CD4-positive, alpha-beta T cell treated with Interleukin-2 at 100 ng/mL for 4 hours (primary cell): ENCODE data around the gene CC2D2A.
"Not testable (repeated sequence)": the region's sequence is repeated elsewhere in the genome, so short reads cannot be mapped to it uniquely, and the experiment has no call there.

Source experiments
- DNase-seq: peaks from one replicate; pipeline ENCODE4 v3.0.0-alpha.2; 2020; ENCODE audit warnings: low spot score

CC2D2A gene

GRCh38 chr4:15557786-15558550, 88.3 kb downstream of the CC2D2A start:
- DNase-seq: no peak

GRCh38 chr4:15558561-15558960, 88.9 kb downstream of the CC2D2A start:
- no peak for DNase-seq

GRCh38 chr4:15562114-15562513, 92.4 kb downstream of the CC2D2A start:
- DNase-seq: no peak

DNA sequence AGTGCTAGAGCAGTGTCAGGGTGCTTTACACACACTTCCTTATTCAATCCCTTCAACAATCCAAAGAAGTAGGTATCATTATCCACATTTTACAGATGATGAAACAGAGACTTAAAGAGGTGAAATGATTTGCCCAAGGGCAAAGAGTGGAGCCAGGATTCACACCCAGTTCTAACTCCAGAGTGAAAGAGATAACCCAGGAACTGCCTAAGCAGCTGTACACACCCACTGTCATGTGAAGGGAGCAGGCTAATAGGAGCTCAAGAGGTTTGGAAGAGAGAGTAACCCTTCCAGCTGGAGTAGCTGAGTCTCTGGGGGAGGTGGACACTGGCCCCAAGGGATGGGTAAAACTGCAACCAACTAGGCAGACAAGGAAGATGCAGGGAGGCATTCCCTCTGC, 92.9 kb downstream of the CC2D2A start:
- no peak for DNase-seq

DNA sequence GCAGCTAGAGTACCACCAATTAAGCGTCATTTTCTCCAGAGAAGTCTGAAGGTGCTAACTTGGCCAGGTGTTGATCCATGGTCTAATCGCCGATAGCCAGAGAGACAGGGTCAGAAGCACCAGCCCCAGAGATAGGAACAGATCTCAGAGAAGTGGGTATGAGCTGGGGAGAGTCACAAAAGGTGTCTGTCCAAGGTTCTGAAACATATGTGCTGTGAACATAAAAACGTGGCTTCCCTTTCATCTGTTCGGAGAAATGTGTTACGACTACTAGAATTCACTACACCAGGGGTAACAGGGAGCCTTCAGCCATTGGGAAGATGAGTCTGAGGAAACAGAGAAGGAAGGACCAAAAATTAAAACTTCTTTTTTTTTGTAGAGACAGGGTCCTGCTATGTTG, 94.2 kb downstream of the CC2D2A start:
- no peak for DNase-seq

GRCh38 chr4:15568821-15569220, 99.1 kb downstream of the CC2D2A start:
- DNase-seq: no peak

DNA sequence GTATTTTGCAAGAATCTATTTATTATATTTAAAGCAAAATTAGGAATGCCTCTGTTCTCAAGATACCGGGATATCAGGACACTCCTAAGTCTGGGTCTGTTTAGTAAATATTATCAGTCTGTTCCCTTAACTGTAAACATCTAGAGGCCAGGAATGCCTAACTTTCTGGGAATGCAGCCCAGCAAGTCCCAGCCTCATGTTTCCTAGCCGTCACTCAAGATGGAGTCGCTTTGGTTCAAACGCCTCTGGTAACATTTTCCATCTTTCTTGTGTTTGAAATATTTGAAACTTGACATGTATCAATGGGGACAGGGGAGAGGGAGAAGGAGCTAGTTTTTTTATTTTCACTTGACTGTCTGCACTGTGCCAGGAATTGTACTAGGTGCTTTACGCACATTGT, 100.1 kb downstream of the CC2D2A start:
- DNase-seq: no peak

DNA sequence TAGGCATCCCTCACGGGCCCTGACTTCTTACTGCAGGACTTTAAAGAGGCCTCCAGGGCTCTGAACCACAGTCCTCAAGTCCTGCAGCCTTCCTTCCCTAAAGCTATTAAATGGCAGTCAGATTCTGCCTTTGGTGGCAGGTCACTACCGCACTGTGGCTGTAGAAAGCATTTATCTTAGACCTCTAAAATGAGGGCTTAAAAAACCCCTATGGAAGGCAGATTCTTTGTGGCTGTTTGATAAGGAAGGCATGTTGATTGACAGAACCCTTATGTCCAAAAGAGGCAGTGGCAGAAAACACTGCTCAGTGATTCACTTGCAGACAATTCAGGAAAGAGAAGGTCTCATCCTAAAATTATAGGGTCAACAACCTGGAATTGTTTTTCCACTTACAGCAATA, 106.3 kb downstream of the CC2D2A start:
- DNase-seq: no peak

- DNase-seq: no peak
These were observed 107.8 kb downstream of the CC2D2A start for GRCh38 chr4:15577508-15577907.

GRCh38 chr4:15584785-15585184, 115.1 kb downstream of the CC2D2A start:
- no peak for DNase-seq

- DNase-seq: no peak
These were observed 115.6 kb downstream of the CC2D2A start for GRCh38 chr4:15585331-15585730.

- no peak for DNase-seq
These were observed 116.4 kb downstream of the CC2D2A start for GRCh38 chr4:15586066-15586465.

GRCh38 chr4:15587649-15588048, 118.0 kb downstream of the CC2D2A start:
- DNase-seq: no peak

GRCh38 chr4:15592799-15593198, 123.1 kb downstream of the CC2D2A start:
- no peak for DNase-seq

DNA sequence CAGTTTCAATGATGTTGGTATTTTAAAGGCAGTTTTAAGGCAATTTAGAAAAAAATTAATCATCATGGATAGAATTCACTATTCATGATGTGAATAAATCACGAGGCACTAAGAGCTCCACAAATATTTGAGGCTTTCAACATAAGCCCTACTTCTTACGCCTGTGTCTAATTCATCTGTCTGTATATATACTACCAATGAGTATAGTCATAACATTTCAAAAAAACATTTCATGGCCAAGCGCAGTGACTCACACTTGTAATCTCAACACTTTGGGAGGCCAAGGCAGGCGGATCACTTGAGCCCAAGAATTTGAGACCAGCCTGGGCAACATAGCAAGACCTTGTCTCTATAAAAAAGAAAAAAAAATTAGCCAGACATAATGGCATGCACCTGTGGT, 129.0 kb downstream of the CC2D2A start:
- no peak for DNase-seq

DNA sequence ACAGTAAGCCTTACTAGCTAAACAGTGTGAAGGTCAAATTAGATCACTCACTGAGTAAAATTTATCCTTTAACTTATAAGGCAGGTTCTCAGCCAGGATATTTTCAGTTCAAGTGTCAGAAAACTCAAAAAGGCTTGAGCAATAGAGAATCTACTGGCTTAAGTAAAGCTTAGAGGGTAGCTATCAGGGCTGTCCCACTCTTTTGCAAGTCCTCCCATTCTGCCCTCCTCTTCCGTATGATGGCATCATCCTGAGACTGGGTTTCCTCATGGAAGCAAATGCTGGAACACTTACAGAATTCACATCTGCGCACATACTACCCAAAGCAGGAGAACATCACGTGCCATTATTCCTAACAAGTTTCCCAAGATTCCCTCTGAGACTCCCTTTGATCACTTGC, 130.5 kb downstream of the CC2D2A start:
- DNase-seq: no peak

DNA sequence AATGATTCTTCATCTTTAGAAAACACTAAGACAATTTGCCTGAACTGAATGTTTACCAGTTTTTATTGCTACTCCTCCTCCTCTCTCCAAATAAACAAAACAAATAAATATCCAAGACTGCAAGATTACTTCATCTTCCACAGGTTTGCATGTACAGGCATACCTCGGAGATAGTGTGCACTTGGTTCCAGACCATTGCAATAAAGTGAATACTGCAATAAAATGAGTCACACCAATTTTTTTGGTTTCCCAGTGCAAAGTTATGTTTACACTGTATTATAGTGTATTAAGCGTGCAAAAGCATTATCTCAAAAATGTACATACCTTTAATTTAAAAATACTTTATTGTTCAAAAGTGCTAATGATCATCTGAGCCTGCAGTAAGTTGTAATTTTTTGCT, 132.2 kb downstream of the CC2D2A start:
- DNase-seq: no peak

GRCh38 chr4:15605537-15605936, 135.9 kb downstream of the CC2D2A start:
- DNase-seq: no peak

DNA sequence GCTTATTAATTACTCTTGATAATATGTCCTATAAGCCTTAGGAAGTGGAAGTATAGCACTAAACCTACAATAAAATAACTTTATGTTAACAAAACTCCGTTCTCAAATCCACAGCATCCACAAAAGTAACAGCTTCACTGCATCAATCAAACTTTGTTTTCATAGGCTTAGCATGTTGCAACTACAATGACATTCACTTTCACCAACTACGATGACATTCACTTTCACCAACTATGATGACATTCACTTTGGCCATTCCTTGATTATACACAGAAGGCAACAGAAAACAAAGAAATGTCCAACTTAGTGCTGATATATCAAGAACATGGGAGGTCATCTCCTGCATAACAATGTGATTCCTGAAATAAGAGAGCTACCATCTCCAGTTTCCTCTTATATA, 141.2 kb downstream of the CC2D2A start:
- no peak for DNase-seq

DNA sequence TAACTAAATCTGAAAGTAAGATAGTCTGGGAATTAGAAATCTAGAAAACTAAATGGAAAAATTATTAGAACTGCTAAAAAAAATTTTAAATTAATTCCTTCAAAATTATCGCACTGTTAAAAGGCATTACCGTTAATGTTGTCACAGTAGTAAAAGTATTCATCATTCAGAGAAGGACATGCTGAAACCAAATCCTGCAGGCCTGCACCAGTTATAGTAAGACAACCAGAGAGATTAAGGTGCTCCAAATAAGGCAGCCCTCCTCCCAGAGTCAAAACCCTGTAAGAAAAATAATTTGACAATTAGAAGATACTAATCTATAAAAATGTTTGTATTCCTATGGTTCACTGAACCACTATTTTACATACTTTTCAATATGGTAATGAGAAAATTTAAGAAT, 142.5 kb downstream of the CC2D2A start:
- DNase-seq: no peak

DNA sequence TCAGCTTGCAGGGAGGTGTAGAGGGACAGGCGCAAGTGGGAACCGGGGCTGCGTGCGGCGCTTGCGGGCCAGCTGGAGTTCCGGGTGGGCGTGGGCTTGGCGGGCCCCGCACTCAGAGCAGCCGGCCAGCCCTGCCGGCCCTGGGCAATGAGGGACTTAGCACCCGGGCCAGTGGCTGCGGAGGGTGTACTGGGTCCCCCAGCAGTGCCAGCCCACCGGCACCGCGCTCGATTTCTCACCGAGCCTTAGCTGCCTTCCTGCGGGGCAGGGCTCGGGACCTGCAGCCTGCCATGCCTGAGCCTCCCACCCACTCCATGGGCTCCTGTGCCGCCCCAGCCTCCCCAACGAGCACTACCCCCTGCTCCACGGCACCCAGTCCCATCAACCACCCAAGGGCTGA, 145.2 kb downstream of the CC2D2A start:
- not testable (repeated sequence) for DNase-seq

- not testable (repeated sequence) for DNase-seq
These were observed 147.7 kb downstream of the CC2D2A start for GRCh38 chr4:15617407-15617806.

GRCh38 chr4:15636818-15637217, 167.1 kb downstream of the CC2D2A start:
- no peak for DNase-seq

- DNase-seq: no peak
These were observed 168.7 kb downstream of the CC2D2A start for GRCh38 chr4:15638418-15638817.
